Measurements from ENCODE around the gene PCMT1.
"Not testable (repeated sequence)": the region's sequence is repeated elsewhere in the genome, so short reads cannot be mapped to it uniquely, and the experiment has no call there.

The PCMT1 gene

GRCh38 chr6:149750136-149750609, 632 bp downstream of the PCMT1 start:
- H3K36me3 ChIP-seq (ENCODE audit: insufficient read depth, low read length), result peaks cover 11% of the 10 kb centered on the region
- no peaks in the 10 kb centered on the region for H3K27me3 ChIP-seq (ENCODE audit: insufficient read depth, low read length, poor library complexity)
- H3K4me1 ChIP-seq (ENCODE audit: insufficient read depth, low read length), result peaks cover 52% of the 10 kb centered on the region
- H3K79me2 ChIP-seq (ENCODE audit: insufficient read depth, low read length), result peaks cover 73% of the 10 kb centered on the region
- H3K9me3 ChIP-seq (ENCODE audit: insufficient read depth, low read length, severe bottlenecking), result no peaks in the 10 kb centered on the region
- H4K20me1 ChIP-seq (ENCODE audit: insufficient read depth, low read length), result peaks cover 26% of the 10 kb centered on the region
- peak; percentile 58 for ATAC-seq (ENCODE audit: insufficient read depth, low read depth)
- H2AFZ ChIP-seq (ENCODE audit: low read depth, low read length), result peak overlapping the region; percentile 90
- H3K4me2 ChIP-seq (ENCODE audit: insufficient read depth, low read length), result peak overlapping the region; percentile 86
- no peak for TF ChIP-seq EZH2 (IDR thresholded peaks at IDR 0.05; ENCODE audit: borderline replicate concordance, low read depth, low read length, severe bottlenecking)
- TF ChIP-seq, protein P1, sequence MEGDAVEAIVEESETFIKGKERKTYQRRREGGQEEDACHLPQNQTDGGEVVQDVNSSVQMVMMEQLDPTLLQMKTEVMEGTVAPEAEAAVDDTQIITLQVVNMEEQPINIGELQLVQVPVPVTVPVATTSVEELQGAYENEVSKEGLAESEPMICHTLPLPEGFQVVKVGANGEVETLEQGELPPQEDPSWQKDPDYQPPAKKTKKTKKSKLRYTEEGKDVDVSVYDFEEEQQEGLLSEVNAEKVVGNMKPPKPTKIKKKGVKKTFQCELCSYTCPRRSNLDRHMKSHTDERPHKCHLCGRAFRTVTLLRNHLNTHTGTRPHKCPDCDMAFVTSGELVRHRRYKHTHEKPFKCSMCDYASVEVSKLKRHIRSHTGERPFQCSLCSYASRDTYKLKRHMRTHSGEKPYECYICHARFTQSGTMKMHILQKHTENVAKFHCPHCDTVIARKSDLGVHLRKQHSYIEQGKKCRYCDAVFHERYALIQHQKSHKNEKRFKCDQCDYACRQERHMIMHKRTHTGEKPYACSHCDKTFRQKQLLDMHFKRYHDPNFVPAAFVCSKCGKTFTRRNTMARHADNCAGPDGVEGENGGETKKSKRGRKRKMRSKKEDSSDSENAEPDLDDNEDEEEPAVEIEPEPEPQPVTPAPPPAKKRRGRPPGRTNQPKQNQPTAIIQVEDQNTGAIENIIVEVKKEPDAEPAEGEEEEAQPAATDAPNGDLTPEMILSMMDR (IDR thresholded peaks at IDR 0.05; ENCODE audit: borderline replicate concordance, extremely low read depth, low read length, poor library complexity, severe bottlenecking), result no peak
- peak; percentile 77 for DNase-seq
- H3K27ac ChIP-seq (ENCODE audit: low read length), result peak overlapping the region; percentile 91
- peak overlapping the region; percentile 96 for H3K9ac ChIP-seq (ENCODE audit: low read depth, low read length)
- H3K4me3 ChIP-seq (ENCODE audit: low read depth in 1 of 2, low read length in 2 of 2), result peak overlapping the region; percentile 83 to 98

DNA sequence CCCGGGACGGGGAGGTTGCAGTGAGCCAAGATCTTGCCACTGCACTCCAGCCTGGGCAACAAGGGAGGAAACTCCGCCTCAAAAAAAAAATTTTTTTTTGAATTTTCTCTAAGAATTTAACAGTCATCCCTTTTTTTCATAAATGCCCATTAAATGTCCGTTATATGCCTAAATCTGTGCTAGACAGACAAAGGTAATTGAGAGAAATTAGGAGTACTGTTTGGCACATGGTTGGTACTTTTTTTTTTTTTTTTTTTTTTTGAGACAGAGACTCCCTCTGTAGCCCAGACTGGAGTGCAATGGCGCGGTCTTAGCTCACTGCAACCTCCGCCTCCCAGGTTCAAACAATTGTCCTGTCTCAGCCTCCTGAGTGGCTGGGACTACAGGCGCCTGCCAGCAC, 1.7 kb downstream of the PCMT1 start:
- H3K4me1 ChIP-seq (ENCODE audit: insufficient read depth, low read length), result peaks cover 47% of the 10 kb centered on the region
- peak overlapping the region; percentile 96 for H3K9ac ChIP-seq (ENCODE audit: low read depth, low read length)
- no peaks in the 10 kb centered on the region for H3K9me3 ChIP-seq (ENCODE audit: insufficient read depth, low read length, severe bottlenecking)
- peaks cover 33% of the 10 kb centered on the region for H4K20me1 ChIP-seq (ENCODE audit: insufficient read depth, low read length)
- peaks cover 13% of the 10 kb centered on the region for H3K36me3 ChIP-seq (ENCODE audit: insufficient read depth, low read length)
- TF ChIP-seq EZH2 (IDR thresholded peaks at IDR 0.05; ENCODE audit: borderline replicate concordance, low read depth, low read length, severe bottlenecking), result no peak
- TF ChIP-seq, protein P1 (IDR thresholded peaks at IDR 0.05; ENCODE audit: borderline replicate concordance, extremely low read depth, low read length, poor library complexity, severe bottlenecking), result no peak
- no peak for ATAC-seq (ENCODE audit: insufficient read depth, low read depth)
- peaks cover 73% of the 10 kb centered on the region for H3K79me2 ChIP-seq (ENCODE audit: insufficient read depth, low read length)
- no peak overlapping the region for H3K27ac ChIP-seq (ENCODE audit: low read length)
- H2AFZ ChIP-seq (ENCODE audit: low read depth, low read length), result no peak overlapping the region
- DNase-seq, result no peak
- no peaks in the 10 kb centered on the region for H3K27me3 ChIP-seq (ENCODE audit: insufficient read depth, low read length, poor library complexity)
- H3K4me3 ChIP-seq (ENCODE audit: low read depth in 1 of 2, low read length in 2 of 2), result peak overlapping the region in 1 of 2 experiments; percentile 98; a peak in 2 of 4 replicates
- H3K4me2 ChIP-seq (ENCODE audit: insufficient read depth, low read length), result peak overlapping the region; percentile 86

DNA sequence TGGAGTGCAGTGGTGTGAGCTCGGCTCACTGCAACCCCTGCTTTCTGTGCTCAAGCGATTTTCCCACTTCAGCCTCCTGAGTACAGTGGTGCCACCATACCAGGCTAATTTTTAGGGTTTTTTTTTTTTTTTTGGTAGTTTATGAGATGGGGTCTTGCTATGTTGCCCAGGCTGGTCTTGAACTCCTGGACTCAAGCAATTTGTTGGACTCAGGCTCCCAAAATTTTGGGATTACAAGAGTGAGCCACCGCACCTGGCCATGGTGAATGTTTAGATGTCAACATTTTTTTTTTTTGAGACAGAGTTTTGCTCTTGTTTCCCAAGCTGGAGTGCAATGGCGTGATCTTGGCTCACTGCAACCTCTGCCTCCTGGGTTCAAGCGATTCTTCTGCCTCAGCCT, 2.4 kb downstream of the PCMT1 start:
- Histone ChIP-seq H4K20me1 (ENCODE audit: insufficient read depth, low read length) (peaks cover 33% of the 10 kb centered on the region), H3K4me1 (ENCODE audit: insufficient read depth, low read length) (peaks cover 41% of the 10 kb centered on the region), H3K79me2 (ENCODE audit: insufficient read depth, low read length) (peaks cover 75% of the 10 kb centered on the region), H3K4me2 (ENCODE audit: insufficient read depth, low read length) (peak overlapping the region; percentile 86), H3K36me3 (ENCODE audit: insufficient read depth, low read length) (peaks cover 13% of the 10 kb centered on the region)
- not testable (repeated sequence) for DNase-seq; H3K4me3 ChIP-seq (ENCODE audit: low read depth in 1 of 2, low read length in 2 of 2); H3K9me3 ChIP-seq (ENCODE audit: insufficient read depth, low read length, severe bottlenecking); H3K27me3 ChIP-seq (ENCODE audit: insufficient read depth, low read length, poor library complexity); H2AFZ ChIP-seq (ENCODE audit: low read depth, low read length); ATAC-seq (ENCODE audit: insufficient read depth, low read depth); H3K9ac ChIP-seq (ENCODE audit: low read depth, low read length); H3K27ac ChIP-seq (ENCODE audit: low read length)

- no peak for ATAC-seq (ENCODE audit: insufficient read depth, low read depth)
- peaks cover 83% of the 10 kb centered on the region for H3K79me2 ChIP-seq (ENCODE audit: insufficient read depth, low read length)
- no peak for DNase-seq
- H3K4me2 ChIP-seq (ENCODE audit: insufficient read depth, low read length), result peak overlapping the region; percentile 86; the same call in 1 of the 2 replicates
- no peak overlapping the region for H2AFZ ChIP-seq (ENCODE audit: low read depth, low read length)
- H3K27me3 ChIP-seq (ENCODE audit: insufficient read depth, low read length, poor library complexity), result no peaks in the 10 kb centered on the region
- H3K4me3 ChIP-seq (ENCODE audit: low read depth in 1 of 2, low read length in 2 of 2), result no peak overlapping the region
- no peak overlapping the region for H3K9ac ChIP-seq (ENCODE audit: low read depth, low read length)
- peaks cover 13% of the 10 kb centered on the region for H3K36me3 ChIP-seq (ENCODE audit: insufficient read depth, low read length)
- H3K4me1 ChIP-seq (ENCODE audit: insufficient read depth, low read length), result peaks cover 38% of the 10 kb centered on the region
- TF ChIP-seq, protein P1 (IDR thresholded peaks at IDR 0.05; ENCODE audit: borderline replicate concordance, extremely low read depth, low read length, poor library complexity, severe bottlenecking), result no peak
- no peak for TF ChIP-seq EZH2 (IDR thresholded peaks at IDR 0.05; ENCODE audit: borderline replicate concordance, low read depth, low read length, severe bottlenecking)
- H3K27ac ChIP-seq (ENCODE audit: low read length), result no peak overlapping the region
- peaks cover 36% of the 10 kb centered on the region for H4K20me1 ChIP-seq (ENCODE audit: insufficient read depth, low read length)
- H3K9me3 ChIP-seq (ENCODE audit: insufficient read depth, low read length, severe bottlenecking), result no peaks in the 10 kb centered on the region
These were observed 3.2 kb downstream of the PCMT1 start for GRCh38 chr6:149752600-149753373.

DNA sequence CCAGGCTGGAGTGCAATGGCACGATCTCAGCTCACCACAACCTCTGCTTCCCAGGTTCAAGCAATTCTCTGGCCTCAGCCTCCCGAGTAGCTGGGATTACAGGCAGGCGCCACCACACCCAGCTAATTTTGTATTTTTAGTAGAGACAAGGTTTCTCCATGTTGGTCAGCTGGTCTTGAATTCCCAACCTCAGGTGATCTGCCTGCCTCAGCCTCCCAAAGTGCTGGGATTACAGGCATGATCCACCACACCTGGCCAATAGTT, 3.8 kb downstream of the PCMT1 start:
- H3K27me3 ChIP-seq (ENCODE audit: insufficient read depth, low read length, poor library complexity); DNase-seq; H3K4me2 ChIP-seq (ENCODE audit: insufficient read depth, low read length); ATAC-seq (ENCODE audit: insufficient read depth, low read depth); H2AFZ ChIP-seq (ENCODE audit: low read depth, low read length); H3K27ac ChIP-seq (ENCODE audit: low read length); H3K9me3 ChIP-seq (ENCODE audit: insufficient read depth, low read length, severe bottlenecking); H3K9ac ChIP-seq (ENCODE audit: low read depth, low read length); H3K4me3 ChIP-seq (ENCODE audit: low read depth in 1 of 2, low read length in 2 of 2): not testable (repeated sequence)
- Histone ChIP-seq H3K4me1 (ENCODE audit: insufficient read depth, low read length) (peaks cover 38% of the 10 kb centered on the region), H3K36me3 (ENCODE audit: insufficient read depth, low read length) (peaks cover 13% of the 10 kb centered on the region), H3K79me2 (ENCODE audit: insufficient read depth, low read length) (peaks cover 86% of the 10 kb centered on the region), H4K20me1 (ENCODE audit: insufficient read depth, low read length) (peaks cover 36% of the 10 kb centered on the region)
